BLaER1 treated with 17β-estradiol and CSF1 and Interleukin-3, amounts not matched to agents 10 nM and 100 nM (cell line): Measurements from ENCODE around the gene TBC1D3.
"Not testable (repeated sequence)": the region's sequence is repeated elsewhere in the genome, so short reads cannot be mapped to it uniquely, and the experiment has no call there.

ENCODE experiments used
- H3K27ac ChIP-seq, 11 experiments: shearing (Covaris generic); formaldehyde crosslinking; 2 replicates each; pipeline ENCODE4 v1.8.1; 2022
- H3K27me3 ChIP-seq, 11 experiments: shearing (Covaris generic); formaldehyde crosslinking; 2 replicates each; pipeline ENCODE4 v1.8.1; 2022
- H3K36me3 ChIP-seq, 11 experiments: shearing (Covaris generic); formaldehyde crosslinking; 2 replicates each; pipeline ENCODE4 v1.8.1; 2022
- H3K4me1 ChIP-seq, 10 experiments: shearing (Covaris generic); formaldehyde crosslinking; 2 replicates each; pipeline ENCODE4 v1.8.1; 2022
- H3K4me2 ChIP-seq, 11 experiments: shearing (Covaris generic); formaldehyde crosslinking; 2 replicates each; pipeline ENCODE4 v1.8.1; 2022
- H3K4me3 ChIP-seq, 10 experiments: shearing (Covaris generic); formaldehyde crosslinking; 2 replicates each; pipeline ENCODE4 v1.8.1; 2022
- H3K9ac ChIP-seq, 11 experiments: shearing (Covaris generic); formaldehyde crosslinking; 2 replicates each; pipeline ENCODE4 v1.8.1; 2022
- H3K9me3 ChIP-seq, 11 experiments: shearing (Covaris generic); formaldehyde crosslinking; replicated peaks in 1 of 11; 2 replicates each; pipeline ENCODE4 v1.8.1; 2022
- H4K20me1 ChIP-seq, 11 experiments: shearing (Covaris generic); formaldehyde crosslinking; 2 replicates each; pipeline ENCODE4 v1.8.1; 2022

TBC1D3 gene

GRCh38 chr17:38192455-38192854 lies at the start of gene TBC1D3:
TBC1D3 (minus strand) TSS chr17:38192555; CDS start chr17:38191029, 1,526 bp downstream.
- H3K27ac ChIP-seq, H3K9me3 ChIP-seq, H3K4me2 ChIP-seq, H3K36me3 ChIP-seq, H3K4me3 ChIP-seq, H3K4me1 ChIP-seq, H3K27me3 ChIP-seq, H4K20me1 ChIP-seq, H3K9ac ChIP-seq: not testable (repeated sequence)

GRCh38 chr17:38232790-38233189 lies 40.4 kb upstream of the TBC1D3 start:
- not testable (repeated sequence) for H3K27ac ChIP-seq, H3K9ac ChIP-seq, H3K4me3 ChIP-seq, H3K4me1 ChIP-seq, H3K27me3 ChIP-seq, H3K9me3 ChIP-seq, H3K36me3 ChIP-seq, H4K20me1 ChIP-seq, H3K4me2 ChIP-seq

- H3K4me1 ChIP-seq, H3K36me3 ChIP-seq, H3K4me2 ChIP-seq, H3K27me3 ChIP-seq, H3K27ac ChIP-seq, H3K9me3 ChIP-seq, H4K20me1 ChIP-seq, H3K9ac ChIP-seq, H3K4me3 ChIP-seq: not testable (repeated sequence)
Measured at GRCh38 chr17:38225844-38226495, 33.6 kb upstream of the TBC1D3 start.

GRCh38 chr17:38220867-38221266 lies 28.5 kb upstream of the TBC1D3 start:
- not testable (repeated sequence) for H3K27ac ChIP-seq, H3K27me3 ChIP-seq, H3K9ac ChIP-seq, H3K36me3 ChIP-seq, H3K4me3 ChIP-seq, H4K20me1 ChIP-seq, H3K4me1 ChIP-seq, H3K4me2 ChIP-seq, H3K9me3 ChIP-seq

GRCh38 chr17:38200271-38200670 lies 7.9 kb upstream of the TBC1D3 start:
- H3K4me2 ChIP-seq, H3K4me3 ChIP-seq, H3K4me1 ChIP-seq, H4K20me1 ChIP-seq, H3K27me3 ChIP-seq, H3K36me3 ChIP-seq, H3K27ac ChIP-seq, H3K9ac ChIP-seq, H3K9me3 ChIP-seq: not testable (repeated sequence)

GRCh38 chr17:38134860-38135259 lies 57.5 kb downstream of the TBC1D3 start:
- H3K9me3 ChIP-seq, H3K4me1 ChIP-seq, H3K36me3 ChIP-seq, H3K4me2 ChIP-seq, H3K27me3 ChIP-seq, H4K20me1 ChIP-seq, H3K4me3 ChIP-seq, H3K27ac ChIP-seq, H3K9ac ChIP-seq: not testable (repeated sequence)
